ENCODE measurements around the gene AJAP1. TPM values are rescaled to one million over a fixed set of nuclear protein-coding genes. Genes with fewer than 3 reads are reported as not detected.

AJAP1 gene
- total and polyA plus RNA-seq, 2 experiments from 2014 or later, result 0.13 to 0.64 TPM

DNA sequence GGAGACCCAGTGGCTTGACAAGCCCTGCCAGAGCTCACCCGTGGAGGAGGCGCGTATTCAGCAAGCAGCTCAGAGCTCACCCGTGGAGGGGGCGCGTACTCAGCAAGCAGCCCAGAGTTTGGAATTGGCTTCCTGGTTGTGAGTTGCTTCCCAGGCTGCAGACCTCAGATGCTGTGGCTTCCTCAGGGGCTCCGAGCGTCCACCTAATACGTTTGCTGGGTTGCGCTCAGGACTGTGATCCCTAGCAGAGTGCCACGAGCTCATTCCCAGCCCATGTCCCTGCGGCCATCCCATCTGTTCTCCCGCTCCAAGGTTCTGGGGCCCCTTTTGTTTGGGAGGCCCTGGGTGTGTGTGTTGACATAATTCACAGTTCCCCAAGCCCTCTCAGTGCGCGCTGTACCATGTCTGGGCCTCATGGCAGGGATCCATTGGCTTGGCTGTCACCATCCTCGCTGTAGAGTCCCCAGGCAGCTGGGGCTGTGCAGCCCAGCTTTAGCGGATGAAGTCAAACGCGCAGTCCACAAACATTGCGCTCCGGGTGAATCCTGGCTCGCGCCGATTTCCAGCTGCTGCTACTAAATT lies 3.6 kb downstream of the AJAP1 start:
- Histone ChIP-seq H3K36me3 (replicated peaks; ENCODE audit: insufficient read depth, low read depth) (no peaks in the 10 kb centered on the region), H3K27me3 (peaks cover 70% of the 10 kb centered on the region), H3K4me3 (no peak overlapping the region), H3K9me3 (ENCODE audit: low read depth) (no peaks in the 10 kb centered on the region), H3K4me2 (no peak overlapping the region), H3K4me1 (ENCODE audit: insufficient read depth) (no peaks in the 10 kb centered on the region), H3K79me2 (no peaks in the 10 kb centered on the region), H2AFZ (no peak overlapping the region), H3K27ac (no peak overlapping the region), H4K20me1 (ENCODE audit: insufficient read depth, poor library complexity, severe bottlenecking) (no peaks in the 10 kb centered on the region), H3K9me2 (replicated peaks; ENCODE audit: insufficient read depth) (no peaks in the 10 kb centered on the region)
- 58% methylated on average over 24 of the region's 24 CpGs for WGBS (ENCODE audit: low lambda C conversion rate, missing lambda C conversion rate)
- DNase-seq (ENCODE audit: low spot score), result no peak
- TF ChIP-seq, protein P1, sequence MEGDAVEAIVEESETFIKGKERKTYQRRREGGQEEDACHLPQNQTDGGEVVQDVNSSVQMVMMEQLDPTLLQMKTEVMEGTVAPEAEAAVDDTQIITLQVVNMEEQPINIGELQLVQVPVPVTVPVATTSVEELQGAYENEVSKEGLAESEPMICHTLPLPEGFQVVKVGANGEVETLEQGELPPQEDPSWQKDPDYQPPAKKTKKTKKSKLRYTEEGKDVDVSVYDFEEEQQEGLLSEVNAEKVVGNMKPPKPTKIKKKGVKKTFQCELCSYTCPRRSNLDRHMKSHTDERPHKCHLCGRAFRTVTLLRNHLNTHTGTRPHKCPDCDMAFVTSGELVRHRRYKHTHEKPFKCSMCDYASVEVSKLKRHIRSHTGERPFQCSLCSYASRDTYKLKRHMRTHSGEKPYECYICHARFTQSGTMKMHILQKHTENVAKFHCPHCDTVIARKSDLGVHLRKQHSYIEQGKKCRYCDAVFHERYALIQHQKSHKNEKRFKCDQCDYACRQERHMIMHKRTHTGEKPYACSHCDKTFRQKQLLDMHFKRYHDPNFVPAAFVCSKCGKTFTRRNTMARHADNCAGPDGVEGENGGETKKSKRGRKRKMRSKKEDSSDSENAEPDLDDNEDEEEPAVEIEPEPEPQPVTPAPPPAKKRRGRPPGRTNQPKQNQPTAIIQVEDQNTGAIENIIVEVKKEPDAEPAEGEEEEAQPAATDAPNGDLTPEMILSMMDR (IDR thresholded peaks at IDR 0.05; ENCODE audit: poor library complexity), result no peak
- TF ChIP-seq EZH2 (IDR thresholded peaks at IDR 0.05; ENCODE audit: borderline replicate concordance) (no peak), EZH2phosphoT487 (IDR thresholded peaks at IDR 0.05; ENCODE audit: low read depth, severe bottlenecking, unreplicated experiment) (no peak)

DNA sequence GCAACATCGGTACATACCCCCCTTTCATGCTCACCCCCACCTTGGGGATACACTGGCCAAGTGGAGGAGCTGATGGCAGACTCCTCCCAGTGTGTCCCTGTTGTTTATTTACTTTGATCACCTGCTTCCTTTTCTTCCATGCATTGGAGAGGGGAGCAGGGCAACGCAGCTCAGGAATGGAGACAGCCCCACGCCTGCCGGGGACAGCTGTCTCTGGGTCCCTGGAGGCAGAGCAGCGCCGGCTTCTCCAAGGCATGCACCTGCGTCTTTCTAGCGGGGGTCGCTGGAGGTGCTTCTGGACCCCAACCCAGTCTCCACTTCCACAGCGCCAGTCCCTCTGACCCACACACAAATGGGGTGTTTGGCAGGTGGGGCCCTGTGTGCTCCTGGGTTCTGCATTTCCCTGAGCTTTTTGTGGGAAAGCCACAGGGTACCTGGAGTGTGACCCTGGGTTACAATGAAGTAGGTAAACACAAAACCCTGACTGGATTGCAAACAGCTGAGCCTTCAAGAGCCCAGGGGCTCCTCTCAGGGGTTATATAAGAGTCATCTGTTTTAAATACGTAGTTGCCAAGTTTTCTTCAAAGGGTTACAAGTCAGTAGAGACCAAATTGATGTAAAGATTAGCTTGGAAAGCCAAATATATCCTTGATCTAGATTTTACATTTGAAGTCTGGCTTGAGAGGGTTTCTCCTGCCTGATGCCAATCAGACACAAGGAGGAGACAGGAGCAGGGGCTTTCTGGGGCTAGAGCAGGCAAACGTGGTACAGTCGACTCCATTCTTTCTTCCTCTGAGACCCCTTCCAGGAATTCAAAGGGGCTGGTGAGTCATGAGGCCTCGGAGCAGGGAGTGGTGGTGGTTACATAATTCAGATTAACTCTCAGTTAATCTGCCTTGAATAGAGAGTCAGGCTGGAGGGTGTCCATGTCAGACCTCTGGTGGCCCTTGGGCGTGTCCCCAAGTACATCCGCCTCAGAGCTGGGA lies 4.5 kb downstream of the AJAP1 start:
- no peak overlapping the region for H3K4me2 ChIP-seq
- no peak overlapping the region for H3K4me3 ChIP-seq
- peaks cover 61% of the 10 kb centered on the region for H3K27me3 ChIP-seq
- no peaks in the 10 kb centered on the region for H3K4me1 ChIP-seq (ENCODE audit: insufficient read depth)
- no peaks in the 10 kb centered on the region for H4K20me1 ChIP-seq (ENCODE audit: insufficient read depth, poor library complexity, severe bottlenecking)
- no peak overlapping the region for H3K27ac ChIP-seq
- TF ChIP-seq EZH2phosphoT487 (IDR thresholded peaks at IDR 0.05; ENCODE audit: low read depth, severe bottlenecking, unreplicated experiment) (no peak), EZH2 (IDR thresholded peaks at IDR 0.05; ENCODE audit: borderline replicate concordance) (no peak)
- TF ChIP-seq, protein P1 (IDR thresholded peaks at IDR 0.05; ENCODE audit: poor library complexity), result no peak
- no peaks in the 10 kb centered on the region for H3K79me2 ChIP-seq
- H3K9me3 ChIP-seq (ENCODE audit: low read depth), result no peaks in the 10 kb centered on the region
- no peaks in the 10 kb centered on the region for H3K36me3 ChIP-seq (replicated peaks; ENCODE audit: insufficient read depth, low read depth)
- no peaks in the 10 kb centered on the region for H3K9me2 ChIP-seq (replicated peaks; ENCODE audit: insufficient read depth)
- no peak overlapping the region for H2AFZ ChIP-seq
- DNase-seq (ENCODE audit: low spot score), result no peak
- WGBS (ENCODE audit: low lambda C conversion rate, missing lambda C conversion rate), result 33% methylated on average over 16 of the region's 16 CpGs

DNA sequence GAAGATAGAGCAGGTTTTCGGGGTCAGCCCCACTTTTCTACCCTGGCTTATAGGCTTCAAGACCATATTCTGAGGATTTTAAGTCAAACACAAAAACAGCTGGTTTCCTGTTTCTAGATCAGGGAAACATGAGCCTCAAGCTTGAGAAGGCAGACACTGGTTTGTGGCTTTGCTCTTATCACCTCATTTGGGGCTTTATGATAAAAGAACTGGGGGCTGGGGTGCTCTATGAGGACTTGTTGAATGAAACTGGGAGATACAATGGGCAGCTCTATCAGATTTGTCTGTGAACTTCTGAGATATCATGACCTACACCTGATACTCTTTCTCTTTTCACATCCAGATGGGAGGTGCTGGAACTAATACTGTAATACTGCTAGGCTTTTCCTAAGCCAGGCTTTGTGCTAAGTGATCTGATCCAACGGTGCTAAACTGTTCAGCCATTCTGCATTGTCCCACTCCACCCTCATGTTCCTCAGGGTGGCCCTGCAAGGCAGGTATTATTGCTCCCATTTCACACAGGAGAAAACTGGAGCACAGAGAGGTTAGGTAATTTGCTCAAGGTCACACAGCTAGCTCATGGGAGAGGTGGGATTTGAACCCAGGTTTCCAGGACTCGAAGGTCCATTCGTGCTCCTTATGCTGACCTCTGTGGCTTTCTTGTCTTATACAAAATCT lies 6.6 kb downstream of the AJAP1 start:
- H3K4me1 ChIP-seq (ENCODE audit: insufficient read depth), result no peaks in the 10 kb centered on the region
- H3K79me2 ChIP-seq, result no peaks in the 10 kb centered on the region
- DNase-seq (ENCODE audit: low spot score), result no peak
- 61% methylated on average over 4 of the region's 4 CpGs for WGBS (ENCODE audit: low lambda C conversion rate, missing lambda C conversion rate)
- H4K20me1 ChIP-seq (ENCODE audit: insufficient read depth, poor library complexity, severe bottlenecking), result no peaks in the 10 kb centered on the region
- no peaks in the 10 kb centered on the region for H3K9me3 ChIP-seq (ENCODE audit: low read depth)
- H3K9me2 ChIP-seq (replicated peaks; ENCODE audit: insufficient read depth), result no peaks in the 10 kb centered on the region
- peaks cover 51% of the 10 kb centered on the region for H3K27me3 ChIP-seq
- H3K27ac ChIP-seq, result no peak overlapping the region
- no peak overlapping the region for H2AFZ ChIP-seq
- H3K4me3 ChIP-seq, result no peak overlapping the region
- no peaks in the 10 kb centered on the region for H3K36me3 ChIP-seq (replicated peaks; ENCODE audit: insufficient read depth, low read depth)
- no peak overlapping the region for H3K4me2 ChIP-seq
- TF ChIP-seq EZH2 (IDR thresholded peaks at IDR 0.05; ENCODE audit: borderline replicate concordance), result no peak

DNA sequence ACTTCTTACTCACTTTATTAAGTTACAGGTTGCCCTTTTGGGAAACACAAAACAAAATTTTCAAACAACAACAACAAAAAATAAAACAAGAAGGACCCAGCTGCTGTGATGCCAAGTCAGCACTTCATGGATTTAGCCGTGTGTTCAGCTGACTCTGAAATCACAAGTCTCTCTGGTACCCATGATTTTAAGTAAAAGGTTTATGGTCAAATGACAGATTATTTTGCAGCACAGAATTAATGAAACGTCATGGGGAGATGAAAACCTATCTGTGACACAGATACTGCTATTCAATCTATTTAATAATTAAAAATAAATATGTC lies 7.1 kb downstream of the AJAP1 start:
- no peak overlapping the region for H3K27ac ChIP-seq
- no peak for DNase-seq (ENCODE audit: low spot score)
- no peak overlapping the region for H3K4me2 ChIP-seq
- H3K79me2 ChIP-seq, result no peaks in the 10 kb centered on the region
- TF ChIP-seq EZH2phosphoT487 (IDR thresholded peaks at IDR 0.05; ENCODE audit: low read depth, severe bottlenecking, unreplicated experiment), result no peak
- WGBS (ENCODE audit: low lambda C conversion rate, missing lambda C conversion rate), result 90% methylated on average over 2 of the region's 2 CpGs
- no peaks in the 10 kb centered on the region for H3K9me2 ChIP-seq (replicated peaks; ENCODE audit: insufficient read depth)
- no peaks in the 10 kb centered on the region for H3K9me3 ChIP-seq (ENCODE audit: low read depth)
- no peak overlapping the region for H3K4me3 ChIP-seq
- H4K20me1 ChIP-seq (ENCODE audit: insufficient read depth, poor library complexity, severe bottlenecking), result no peaks in the 10 kb centered on the region
- H3K4me1 ChIP-seq (ENCODE audit: insufficient read depth), result no peaks in the 10 kb centered on the region
- H3K36me3 ChIP-seq (replicated peaks; ENCODE audit: insufficient read depth, low read depth), result no peaks in the 10 kb centered on the region
- peaks cover 46% of the 10 kb centered on the region for H3K27me3 ChIP-seq
- no peak overlapping the region for H2AFZ ChIP-seq
